Thyroid gland (tissue), 4 donors: ENCODE results near the gene TCEA2.

Experiments used
- CTCF ChIP-seq, 6 experiments: fragments of 200-600 bp in 3 of 6; fragments of 450-650 bp in 3 of 6; sonication (generic) in 3 of 6; IDR thresholded peaks; one replicate each; pipeline ENCODE4 v1.5.1; 2016 to 2019; ENCODE audit warnings: antibody characterized with exemption in 6 of 6, mild to moderate bottlenecking in 2 of 6, inconsistent platforms in 1 of 6, moderate library complexity in 1 of 6
- POLR2A ChIP-seq, 2 donors: fragments of 450-650 bp; IDR thresholded peaks; one replicate each; pipeline ENCODE4 v1.6.1; 2017; ENCODE audit warnings: antibody characterized with exemption in 2 of 2, mild to moderate bottlenecking in 2 of 2, moderate library complexity in 1 of 2

- no peak for TF ChIP-seq CTCF (IDR thresholded peaks at IDR 0.05)
- TF ChIP-seq POLR2A (IDR thresholded peaks at IDR 0.05): no peak
These were observed 15.0 kb downstream of the TCEA2 start for GRCh38 chr20:64077876-64078551.
